ENCODE data around the gene FASTK.
"Not testable (repeated sequence)": the region's sequence is repeated elsewhere in the genome, so short reads cannot be mapped to it uniquely, and the experiment has no call there.

Gene FASTK

GRCh38 chr7:151043959-151044358 lies 36.6 kb downstream of the FASTK start:
- no peak for DNase-seq

GRCh38 chr7:151043449-151043848 lies 37.2 kb downstream of the FASTK start:
- DNase-seq, result not testable (repeated sequence)

- no peak for DNase-seq
Observed at GRCh38 chr7:151040616-151041375, 39.8 kb downstream of the FASTK start.

DNA sequence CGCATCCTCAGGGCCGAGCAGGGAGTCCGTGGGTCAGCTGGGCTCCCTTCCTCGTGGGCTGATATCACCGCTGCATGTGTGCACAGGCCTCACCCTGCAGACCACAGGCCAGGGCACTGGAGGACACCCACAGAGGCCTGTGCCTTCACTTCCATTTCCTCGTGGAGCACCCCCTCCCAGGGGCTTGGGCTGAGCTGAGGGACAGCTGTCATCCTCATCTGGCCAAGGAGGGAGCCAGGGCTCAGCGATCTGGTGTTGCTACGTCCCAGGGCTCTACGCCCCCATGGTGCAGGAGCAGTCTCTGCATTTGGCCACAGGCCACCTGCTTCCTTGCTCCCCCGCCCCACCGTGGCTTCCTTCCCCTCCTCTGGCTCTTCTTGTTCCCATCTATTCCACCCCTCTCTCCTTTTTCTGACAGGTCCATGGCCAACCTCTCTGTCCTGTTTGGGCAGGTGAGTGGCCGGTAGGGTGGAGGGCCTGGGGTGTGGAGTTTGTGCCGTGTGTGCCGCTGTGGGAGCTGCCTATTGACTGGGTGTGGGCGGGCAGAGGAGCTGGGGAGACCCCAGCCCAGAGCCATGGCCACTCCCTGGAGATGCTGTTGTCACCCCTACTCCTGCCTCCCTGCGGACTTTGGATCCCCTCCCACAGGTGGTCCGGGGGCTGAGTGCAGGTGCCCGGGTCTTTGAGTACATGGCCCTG lies 40.6 kb downstream of the FASTK start:
- no peak for DNase-seq

DNA sequence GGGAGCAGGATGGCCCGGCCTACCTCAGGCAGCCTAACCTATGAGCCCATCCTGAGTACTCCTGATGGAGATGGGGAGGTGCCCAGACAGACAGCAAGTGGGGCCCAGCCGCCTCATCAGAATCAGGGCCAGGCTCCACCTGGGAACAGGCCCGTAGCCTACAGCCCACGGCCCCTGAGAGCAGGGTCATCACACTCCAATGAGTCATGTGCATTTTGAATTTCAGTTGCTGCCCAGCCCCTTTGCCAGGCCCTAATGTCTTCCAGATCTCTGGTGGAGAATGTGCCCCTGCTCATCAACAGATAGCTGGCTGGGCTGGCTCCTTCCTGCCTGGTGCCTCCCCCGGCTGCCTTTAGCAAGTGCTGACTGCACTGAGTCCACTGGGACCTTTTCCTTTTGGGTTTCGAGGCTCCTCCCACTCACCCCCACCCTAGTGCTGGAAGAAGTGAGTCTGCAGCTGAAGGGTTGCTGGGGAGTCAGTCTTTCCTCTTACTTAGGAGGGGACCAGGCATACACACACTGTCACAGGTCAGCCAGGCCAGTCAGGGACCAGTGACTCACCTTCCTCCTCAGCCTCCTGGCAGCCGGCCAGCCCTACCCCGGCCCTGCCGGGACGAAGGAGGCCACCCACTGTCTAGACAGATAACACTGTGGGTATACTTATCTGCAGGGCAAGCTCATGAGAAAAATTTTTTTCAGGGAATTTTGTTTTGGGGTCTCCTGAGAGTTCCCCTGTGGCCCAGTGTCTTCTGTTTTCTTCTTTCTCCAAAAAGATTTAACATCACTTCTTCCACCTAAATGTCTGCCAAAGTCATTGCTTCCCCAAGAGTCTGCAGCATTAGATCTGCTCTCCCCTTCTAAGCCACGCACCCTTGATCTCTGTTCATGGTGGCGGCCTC lies 41.4 kb downstream of the FASTK start:
- peak; percentile 77 for DNase-seq

GRCh38 chr7:151035902-151036301 lies 44.7 kb downstream of the FASTK start:
- DNase-seq, result no peak

DNA sequence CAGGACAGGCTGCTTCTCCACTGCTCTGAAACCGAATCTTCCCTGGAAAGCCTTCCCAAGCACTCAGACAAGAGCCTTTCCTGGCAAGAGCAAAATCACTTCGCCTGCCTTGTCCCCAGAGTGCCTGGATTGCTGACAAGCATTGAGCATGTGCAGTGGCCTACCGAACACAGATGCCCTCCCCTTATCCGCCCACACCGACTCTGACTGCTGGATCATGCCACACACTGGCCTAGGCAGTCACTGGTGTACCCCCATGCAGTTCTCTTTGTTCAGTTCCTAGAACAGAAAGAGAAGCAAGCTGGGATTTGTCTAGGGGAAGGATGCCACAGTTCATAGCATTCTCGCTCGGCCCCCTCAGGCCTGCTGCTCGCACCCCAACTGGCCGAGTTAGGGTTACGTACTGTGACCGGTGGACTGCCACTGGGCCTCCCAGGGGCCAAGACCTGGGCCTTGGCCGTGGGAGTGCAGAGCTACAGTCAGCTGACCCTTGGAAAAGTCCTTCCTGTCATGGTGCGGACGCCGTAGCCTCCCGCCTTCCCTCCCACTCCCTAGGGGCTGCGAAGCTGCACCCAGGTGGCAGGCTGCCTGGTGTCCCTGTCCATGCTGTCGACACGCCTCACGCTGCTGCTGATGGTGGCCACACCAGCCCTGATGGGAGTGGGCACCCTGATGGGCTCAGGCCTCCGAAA lies 45.4 kb downstream of the FASTK start:
- no peak for DNase-seq

GRCh38 chr7:151034312-151035025 lies 46.1 kb downstream of the FASTK start:
- DNase-seq, result no peak

GRCh38 chr7:151033864-151034249 lies 46.8 kb downstream of the FASTK start:
- no peak for DNase-seq

DNA sequence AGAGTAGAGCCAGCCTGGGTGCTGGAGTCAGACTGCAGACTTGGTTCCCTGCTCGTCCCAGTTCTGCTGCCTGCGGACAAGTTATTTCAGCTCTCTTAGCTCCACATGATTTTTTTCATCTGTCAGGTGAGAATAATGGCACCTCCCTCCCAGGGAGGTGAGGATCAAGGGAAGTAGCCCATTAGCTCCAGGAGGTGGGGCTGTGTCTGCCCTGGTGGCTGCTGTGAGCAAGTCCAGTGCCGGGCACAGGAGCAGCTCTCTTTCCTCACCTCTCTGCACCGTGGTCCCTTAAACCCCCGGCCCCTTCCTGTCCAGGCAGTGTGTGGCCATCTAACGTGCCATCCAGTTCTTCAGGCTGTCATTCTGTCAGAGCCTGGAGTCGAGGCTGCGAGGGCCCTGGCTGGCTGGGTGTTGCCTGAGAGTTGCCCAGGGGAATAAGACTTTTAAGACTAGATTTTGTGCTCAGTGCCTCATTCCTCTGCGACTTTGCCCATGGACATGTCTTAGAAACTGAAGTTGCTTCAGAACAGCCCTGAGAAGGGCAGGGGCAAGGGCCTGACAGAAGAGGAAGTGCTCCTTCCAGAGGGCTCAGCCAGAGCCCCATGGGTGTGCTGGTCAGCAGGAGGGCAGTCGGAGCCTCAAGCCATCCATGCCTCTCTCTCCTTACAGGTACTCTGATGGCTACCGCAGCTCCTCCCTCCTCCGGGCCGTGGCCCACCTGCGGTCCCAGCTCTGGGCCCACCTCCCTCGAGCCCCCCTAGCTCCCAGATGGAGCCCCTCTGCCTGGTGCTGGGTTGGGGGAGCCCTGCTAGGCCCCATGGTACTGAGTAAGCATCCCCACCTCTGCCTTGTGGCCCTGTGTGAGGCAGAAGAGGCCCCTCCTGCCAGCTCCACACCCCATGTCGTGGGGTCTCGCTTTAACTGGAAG lies 47.4 kb downstream of the FASTK start:
- DNase-seq, result no peak

GRCh38 chr7:151031011-151031410 lies 49.6 kb downstream of the FASTK start:
- no peak for DNase-seq

- DNase-seq, result no peak
Observed at GRCh38 chr7:151028948-151029501, 51.6 kb downstream of the FASTK start.

- DNase-seq, result peak; percentile 97
Observed at GRCh38 chr7:151028131-151028947, 52.3 kb downstream of the FASTK start, which contains the start of gene ABCB8. TSS of gene ABCB8 (plus strand) at chr7:151028450. CDS start at chr7:151028516, 66 bp downstream.

DNA sequence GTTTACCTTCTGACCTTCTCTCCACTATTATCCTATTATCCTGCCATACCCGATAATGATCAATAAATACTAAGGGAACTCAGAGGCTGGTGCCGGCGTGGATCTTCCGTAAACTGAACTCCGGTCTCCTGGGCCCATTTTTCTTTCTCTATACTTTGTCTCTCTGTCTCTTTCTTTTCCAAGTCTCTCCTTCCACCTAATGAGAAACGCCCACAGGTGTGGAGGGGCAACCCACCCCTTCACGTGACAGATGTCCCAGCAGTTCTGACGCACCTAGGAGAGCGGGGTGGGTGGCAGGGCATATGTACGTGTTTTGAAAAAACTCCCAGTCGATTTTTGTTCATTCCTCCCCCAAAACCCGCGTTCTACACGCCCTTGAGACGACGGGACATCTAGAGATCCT lies 52.9 kb downstream of the FASTK start:
- DNase-seq, result not testable (repeated sequence)

DNA sequence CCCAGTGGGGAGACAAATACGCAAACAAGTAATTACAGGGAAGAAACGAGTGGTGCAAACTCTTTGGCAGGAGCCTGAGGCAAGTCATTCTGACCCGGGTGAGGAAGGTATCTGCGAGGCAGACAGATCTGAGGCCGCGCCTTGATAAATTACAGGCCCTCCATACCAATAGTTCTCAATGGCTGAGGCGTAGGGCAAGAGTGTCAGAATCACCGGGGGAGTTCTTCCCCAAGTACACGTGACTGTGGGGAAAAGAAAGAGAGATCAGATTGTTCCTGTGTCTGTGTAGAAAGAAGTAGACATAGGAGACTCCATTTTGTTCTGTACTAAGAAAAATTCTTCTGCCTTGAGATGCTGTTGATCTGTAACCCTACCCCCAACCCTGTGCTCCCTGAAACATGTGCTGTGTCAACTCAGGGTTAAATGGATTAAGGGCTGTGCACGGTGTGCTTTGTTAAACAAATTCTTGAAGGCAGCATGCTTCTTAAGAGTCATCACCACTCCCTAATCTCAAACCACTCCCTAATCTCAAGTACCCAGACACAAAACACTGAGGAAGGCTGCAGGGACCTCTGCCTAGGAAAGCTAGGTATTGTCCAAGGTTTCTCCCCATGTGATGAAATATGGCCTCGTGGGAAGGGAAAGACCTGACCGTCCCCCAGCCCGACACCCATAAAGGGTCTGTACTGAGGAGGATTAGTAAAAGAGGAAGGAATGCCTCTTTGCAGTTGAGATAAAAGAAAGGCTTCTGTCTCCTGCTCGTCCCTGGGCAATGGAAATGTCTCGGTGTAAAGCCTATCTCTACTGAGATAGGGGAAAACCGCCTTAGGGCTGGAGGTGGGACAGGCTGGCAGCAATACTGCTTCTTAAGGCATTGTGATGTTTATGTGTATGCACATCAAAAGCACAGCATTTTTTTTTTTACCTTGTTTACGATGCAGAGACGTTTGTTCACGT lies 53.6 kb downstream of the FASTK start:
- DNase-seq, result not testable (repeated sequence)
